Breast epithelium (tissue), 3 donors: ENCODE measurements around the gene PCDHGA1.

Experiments used
- POLR2A ChIP-seq: fragments of 450-650 bp; IDR thresholded peaks from one replicate; pipeline ENCODE4 v1.6.1; 2016; ENCODE audit warnings: antibody characterized with exemption, mild to moderate bottlenecking, moderate library complexity
- POLR2AphosphoS5 ChIP-seq, 3 donors: sonication (generic); formaldehyde crosslinking; IDR thresholded peaks; one replicate each; pipeline ENCODE4 v1.6.1; 2017; ENCODE audit warnings: antibody characterized with exemption in 3 of 3
- TF ChIP-seq, protein P1 (sequence below), 3 donors: fragments of 450-650 bp; IDR thresholded peaks; one replicate each; pipeline ENCODE4 v1.5.1; 2016 to 2017; ENCODE audit warnings: antibody characterized with exemption in 3 of 3, mild to moderate bottlenecking in 3 of 3, moderate library complexity in 3 of 3

- TF ChIP-seq, protein P1, sequence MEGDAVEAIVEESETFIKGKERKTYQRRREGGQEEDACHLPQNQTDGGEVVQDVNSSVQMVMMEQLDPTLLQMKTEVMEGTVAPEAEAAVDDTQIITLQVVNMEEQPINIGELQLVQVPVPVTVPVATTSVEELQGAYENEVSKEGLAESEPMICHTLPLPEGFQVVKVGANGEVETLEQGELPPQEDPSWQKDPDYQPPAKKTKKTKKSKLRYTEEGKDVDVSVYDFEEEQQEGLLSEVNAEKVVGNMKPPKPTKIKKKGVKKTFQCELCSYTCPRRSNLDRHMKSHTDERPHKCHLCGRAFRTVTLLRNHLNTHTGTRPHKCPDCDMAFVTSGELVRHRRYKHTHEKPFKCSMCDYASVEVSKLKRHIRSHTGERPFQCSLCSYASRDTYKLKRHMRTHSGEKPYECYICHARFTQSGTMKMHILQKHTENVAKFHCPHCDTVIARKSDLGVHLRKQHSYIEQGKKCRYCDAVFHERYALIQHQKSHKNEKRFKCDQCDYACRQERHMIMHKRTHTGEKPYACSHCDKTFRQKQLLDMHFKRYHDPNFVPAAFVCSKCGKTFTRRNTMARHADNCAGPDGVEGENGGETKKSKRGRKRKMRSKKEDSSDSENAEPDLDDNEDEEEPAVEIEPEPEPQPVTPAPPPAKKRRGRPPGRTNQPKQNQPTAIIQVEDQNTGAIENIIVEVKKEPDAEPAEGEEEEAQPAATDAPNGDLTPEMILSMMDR (IDR thresholded peaks at IDR 0.05), result no peak
- no peak for TF ChIP-seq POLR2A
- TF ChIP-seq POLR2AphosphoS5 (IDR thresholded peaks at IDR 0.05), result no peak
These were observed 159.5 kb downstream of the PCDHGA1 start for GRCh38 chr5:141489841-141490240.
